Smooth muscle cell of bladder (primary cell): ENCODE data around the gene KCNMB2. TPM values are rescaled to one million over a fixed set of nuclear protein-coding genes. Genes with fewer than 3 reads are reported as not detected.

Source experiments
- total RNA-seq: library from RNA; depleted of rRNA; stranded (reverse); fragments of >200 nt; gene quantifications from 2 replicates; pipeline ENCODE4 v1.2.3, GENCODE V29; 2014

KCNMB2 gene
- total RNA-seq = not detected in 2 replicates

DNA sequence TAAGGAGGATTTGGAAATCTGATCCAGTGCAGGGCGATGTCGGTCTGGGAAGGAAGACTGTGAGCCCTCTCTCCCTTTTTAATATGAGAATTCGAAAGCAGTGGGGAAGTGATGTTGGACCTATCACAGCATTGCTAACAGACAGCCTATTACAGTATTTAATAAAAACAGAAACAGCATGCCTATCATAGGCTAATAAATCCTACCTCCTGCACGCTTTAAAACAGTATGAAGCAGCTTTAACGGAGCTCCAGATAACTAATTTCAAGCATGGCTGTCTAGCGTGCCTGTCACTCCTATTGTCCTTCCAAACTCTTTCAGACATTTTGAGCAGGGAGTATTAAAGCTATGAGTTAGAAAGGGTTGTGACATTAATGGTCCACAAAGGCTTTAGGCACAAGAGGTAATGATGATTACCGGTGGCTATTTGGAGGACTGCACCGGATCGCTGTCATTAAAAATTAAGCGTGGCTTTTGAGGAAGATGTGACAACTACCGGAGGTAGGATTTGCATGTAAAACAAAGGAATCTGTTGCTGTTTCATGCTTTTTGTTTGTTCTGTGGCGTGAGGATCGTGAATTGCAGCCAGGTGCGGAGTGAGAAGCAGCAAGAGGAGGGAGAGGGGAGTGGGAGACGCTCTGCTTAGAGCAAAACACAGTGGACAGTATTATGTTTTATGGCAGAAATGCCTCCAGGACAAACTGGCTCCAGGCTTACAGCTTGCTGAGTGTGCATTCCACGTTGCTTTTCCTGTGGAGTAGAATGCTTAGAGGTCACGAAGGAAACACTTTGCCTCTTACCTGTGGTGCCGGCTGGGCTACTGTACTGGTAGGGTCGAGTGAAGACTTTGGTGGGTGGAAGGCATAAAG is at the start of gene KCNMB2:
Gene KCNMB2 (plus strand): TSS at position 226 of the 869 bp plus-strand sequence.

